Neuron (in vitro differentiated cells): ENCODE measurements around the gene CALHM2.

ENCODE experiments used
- H2AFZ ChIP-seq: one replicate; pipeline ENCODE4 v1.6.1; 2013; ENCODE audit warnings: low read depth, mild to moderate bottlenecking, inconsistent platforms, low read length, moderate library complexity
- H3K27me3 ChIP-seq: one replicate; pipeline ENCODE4 v1.6.1; 2013; ENCODE audit warnings: low read length; ENCODE audit not compliant: insufficient read depth
- H3K36me3 ChIP-seq: one replicate; pipeline ENCODE4 v1.6.1; 2013; ENCODE audit warnings: low read length; ENCODE audit not compliant: insufficient read depth
- H3K4me1 ChIP-seq: one replicate; pipeline ENCODE4 v1.6.1; 2013; ENCODE audit warnings: low read length; ENCODE audit not compliant: insufficient read depth
- H3K4me3 ChIP-seq: 2 replicates; pipeline ENCODE4 v1.5.1; 2013; ENCODE audit warnings: mild to moderate bottlenecking, low read length, moderate library complexity
- H3K9me3 ChIP-seq: one replicate; pipeline ENCODE4 v1.6.1; 2013; ENCODE audit warnings: low read length

Gene CALHM2

DNA sequence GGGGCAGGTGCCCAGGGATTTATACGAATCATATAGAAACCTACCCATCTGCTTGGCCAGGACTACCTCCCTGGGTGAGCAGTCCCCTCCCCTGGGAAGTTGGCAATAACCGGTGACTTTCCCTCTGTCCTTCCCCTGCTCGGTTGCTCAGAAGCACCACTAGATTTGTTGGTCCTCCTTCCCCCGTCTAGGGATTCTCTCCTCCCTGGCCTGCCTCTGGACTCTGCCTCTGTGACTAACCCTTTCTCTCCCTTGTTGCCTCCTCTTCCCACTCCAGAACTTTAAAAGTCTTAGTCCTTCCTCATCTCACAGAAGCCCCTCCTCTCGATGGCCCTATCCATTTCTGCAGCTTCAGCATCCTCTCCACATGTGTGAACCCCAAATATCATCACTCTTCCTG, 17.0 kb upstream of the CALHM2 start:
- H2AFZ ChIP-seq: no peak overlapping the region
- H3K9me3 ChIP-seq: no peaks in the 10 kb centered on the region
- peaks cover 12% of the 10 kb centered on the region for H3K27me3 ChIP-seq
- H3K4me3 ChIP-seq: no peak overlapping the region
- H3K36me3 ChIP-seq: no peaks in the 10 kb centered on the region
- no peaks in the 10 kb centered on the region for H3K4me1 ChIP-seq

DNA sequence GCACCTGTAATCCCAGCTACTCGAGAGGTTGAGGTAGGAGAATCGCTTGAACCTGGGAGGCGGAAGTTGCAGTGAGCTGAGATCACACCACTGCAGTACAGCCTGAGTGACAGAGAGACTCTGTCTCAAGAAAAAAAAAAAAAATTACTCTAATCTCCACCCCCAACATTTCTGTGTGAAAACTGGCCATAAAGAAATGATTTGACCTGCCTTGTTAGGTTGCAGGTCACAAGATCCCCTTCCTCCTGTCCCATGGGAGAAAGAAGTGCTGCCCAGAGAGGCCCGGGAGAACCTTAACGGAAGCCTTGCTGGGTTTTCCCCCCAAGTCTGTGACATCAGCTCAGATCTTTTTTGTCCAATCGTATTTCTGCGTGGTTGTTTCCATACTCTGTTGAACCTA, 15.2 kb upstream of the CALHM2 start:
- Histone ChIP-seq H3K4me1 (no peaks in the 10 kb centered on the region), H3K27me3 (peaks cover 12% of the 10 kb centered on the region), H3K9me3 (peaks cover 2% of the 10 kb centered on the region), H2AFZ (no peak overlapping the region), H3K36me3 (no peaks in the 10 kb centered on the region), H3K4me3 (no peak overlapping the region)

DNA sequence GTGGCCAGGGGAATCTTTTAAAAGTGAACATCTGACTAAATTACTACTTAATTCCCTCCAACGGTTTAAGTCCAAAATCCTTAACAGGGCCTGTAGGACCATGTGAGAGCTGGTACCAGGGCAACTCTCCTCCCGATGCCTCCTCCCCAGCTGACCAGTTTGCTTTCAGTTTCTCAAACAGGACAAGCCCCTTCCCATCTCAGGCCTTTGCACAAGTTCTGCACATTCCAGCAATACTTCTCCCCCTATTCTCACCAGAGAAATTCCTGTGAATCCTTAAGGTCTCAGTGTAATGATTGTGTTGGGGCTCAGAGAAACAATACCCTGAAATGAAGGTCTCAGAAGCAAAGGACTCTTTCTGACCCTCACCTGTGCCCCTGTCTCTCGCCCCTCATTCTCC, 14.6 kb upstream of the CALHM2 start:
- H2AFZ ChIP-seq: no peak overlapping the region
- peaks cover 9% of the 10 kb centered on the region for H3K27me3 ChIP-seq
- peaks cover 2% of the 10 kb centered on the region for H3K9me3 ChIP-seq
- no peaks in the 10 kb centered on the region for H3K4me1 ChIP-seq
- no peaks in the 10 kb centered on the region for H3K36me3 ChIP-seq
- H3K4me3 ChIP-seq: no peak overlapping the region

DNA sequence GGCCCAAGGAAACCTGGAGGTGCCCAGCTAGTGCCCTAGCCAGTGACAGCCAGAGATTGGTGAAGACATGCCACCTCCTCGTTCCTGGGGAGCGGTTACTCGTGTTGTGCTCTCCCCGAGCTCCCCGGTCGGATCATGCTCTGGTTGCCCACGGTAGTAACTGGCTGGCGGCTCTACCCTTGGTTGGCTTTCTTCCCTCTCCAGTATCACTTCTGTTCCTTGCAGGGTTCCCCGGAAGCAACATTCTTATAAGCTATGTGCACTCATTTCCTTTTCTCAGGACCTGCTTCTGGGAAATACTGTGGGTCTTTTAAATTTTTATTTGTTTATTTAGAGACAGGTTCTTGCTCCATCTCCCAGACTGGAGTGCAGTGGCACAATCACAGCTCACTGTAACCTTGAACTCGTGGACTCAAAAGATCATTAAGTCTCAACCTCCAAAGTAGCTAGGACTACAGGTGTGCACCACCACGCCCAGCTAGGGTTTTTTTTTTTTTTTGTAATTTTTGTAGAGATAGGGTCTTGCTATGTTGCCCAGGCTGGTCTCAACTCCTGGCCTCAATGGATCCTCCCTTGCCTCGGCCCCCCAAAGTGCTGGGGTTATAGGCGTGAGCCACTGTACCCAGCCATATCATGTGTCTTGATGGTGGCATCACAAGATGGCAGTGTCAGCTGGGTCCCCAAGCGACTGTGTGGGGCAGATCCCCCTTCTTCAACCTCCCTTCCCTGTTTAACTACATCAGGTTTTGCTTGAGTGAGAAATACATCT, 13.4 kb upstream of the CALHM2 start:
- H3K4me1 ChIP-seq: no peaks in the 10 kb centered on the region
- H3K27me3 ChIP-seq: peaks cover 5% of the 10 kb centered on the region
- H2AFZ ChIP-seq: no peak overlapping the region
- H3K36me3 ChIP-seq: no peaks in the 10 kb centered on the region
- peaks cover 2% of the 10 kb centered on the region for H3K9me3 ChIP-seq
- H3K4me3 ChIP-seq: no peak overlapping the region

DNA sequence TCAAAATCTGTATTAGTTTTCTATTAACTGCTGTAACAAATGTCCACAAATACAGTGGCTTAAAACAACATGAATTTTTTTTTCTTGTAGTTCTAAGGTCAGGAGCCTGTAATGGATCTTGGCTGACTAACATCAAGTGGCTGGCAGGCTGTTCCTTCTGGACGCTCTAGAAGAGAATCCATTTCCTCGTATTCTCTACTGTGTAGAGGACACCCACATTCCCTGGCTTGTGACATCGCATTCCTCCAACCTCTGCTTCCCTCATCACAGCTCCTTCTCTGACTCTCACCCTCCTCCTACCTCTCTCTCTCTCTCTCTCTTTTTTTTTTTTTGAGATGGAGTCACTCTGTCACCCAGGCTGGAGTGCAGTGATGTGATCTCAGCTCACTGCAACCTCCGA, 11.3 kb upstream of the CALHM2 start:
- no peak overlapping the region for H3K4me3 ChIP-seq
- peaks cover 2% of the 10 kb centered on the region for H3K9me3 ChIP-seq
- H2AFZ ChIP-seq: no peak overlapping the region
- no peaks in the 10 kb centered on the region for H3K36me3 ChIP-seq
- peaks cover 2% of the 10 kb centered on the region for H3K4me1 ChIP-seq
- no peaks in the 10 kb centered on the region for H3K27me3 ChIP-seq

DNA sequence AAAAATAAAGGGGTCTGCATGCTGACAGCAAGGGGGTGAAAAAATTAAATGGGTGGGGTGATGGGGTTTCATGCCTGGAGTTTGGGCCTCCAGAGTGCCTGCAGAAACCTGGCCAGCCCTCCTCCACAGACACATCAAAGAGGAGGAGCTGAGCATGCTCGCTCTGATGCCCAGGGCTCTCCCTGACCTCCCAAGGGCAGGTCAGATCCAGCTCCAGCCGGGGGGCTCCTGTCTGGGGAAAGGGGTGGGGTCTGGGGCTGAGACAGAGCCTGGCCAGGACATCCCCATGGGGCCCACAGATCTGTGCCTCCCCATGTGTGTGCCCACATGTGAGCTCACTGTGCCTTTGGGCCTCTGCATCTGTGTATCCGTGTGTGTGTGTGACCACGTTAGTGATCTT, 7.4 kb upstream of the CALHM2 start:
- H3K27me3 ChIP-seq: no peaks in the 10 kb centered on the region
- H3K36me3 ChIP-seq: no peaks in the 10 kb centered on the region
- peaks cover 2% of the 10 kb centered on the region for H3K4me1 ChIP-seq

DNA sequence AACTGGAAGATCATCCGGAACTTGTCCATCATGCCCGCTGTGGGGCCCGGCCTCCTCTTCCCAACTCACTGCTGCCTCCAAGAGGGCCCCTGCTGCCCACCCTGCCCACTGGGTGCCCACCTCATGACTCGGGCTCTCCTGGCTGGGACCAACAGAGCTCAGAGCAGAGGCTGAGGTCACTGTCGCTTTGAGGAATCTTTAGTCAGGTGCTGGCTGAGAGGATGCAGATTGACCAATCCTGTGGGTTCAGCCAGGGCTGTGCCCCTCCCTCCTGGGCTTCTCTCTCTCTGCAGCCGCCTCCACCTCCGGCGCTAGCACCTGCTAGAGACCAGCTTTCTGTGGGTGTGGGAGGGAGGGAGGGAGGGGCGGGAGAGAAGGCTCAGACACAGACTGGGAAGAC, 6.5 kb upstream of the CALHM2 start, which contains the start of gene CALHM1:
TSS of gene CALHM1 (minus strand) at position 181 of the 400 bp plus-strand sequence. CDS start at position 32, 149 bp downstream.
- no peak within 1 kb of the TSS for H3K4me3 ChIP-seq
- no peaks in the 10 kb centered on the region for H3K27me3 ChIP-seq
- no peaks in the 10 kb centered on the region for H3K36me3 ChIP-seq
- peaks cover 2% of the 10 kb centered on the region for H3K9me3 ChIP-seq
- no peak within 1 kb of the TSS for H2AFZ ChIP-seq
- peaks cover 2% of the 10 kb centered on the region for H3K4me1 ChIP-seq

More for the DNA sequence above, 7.4 kb upstream of the CALHM2 start:
- Histone ChIP-seq H3K4me3 (no peak overlapping the region), H2AFZ (no peak overlapping the region), H3K9me3 (peaks cover 2% of the 10 kb centered on the region)

DNA sequence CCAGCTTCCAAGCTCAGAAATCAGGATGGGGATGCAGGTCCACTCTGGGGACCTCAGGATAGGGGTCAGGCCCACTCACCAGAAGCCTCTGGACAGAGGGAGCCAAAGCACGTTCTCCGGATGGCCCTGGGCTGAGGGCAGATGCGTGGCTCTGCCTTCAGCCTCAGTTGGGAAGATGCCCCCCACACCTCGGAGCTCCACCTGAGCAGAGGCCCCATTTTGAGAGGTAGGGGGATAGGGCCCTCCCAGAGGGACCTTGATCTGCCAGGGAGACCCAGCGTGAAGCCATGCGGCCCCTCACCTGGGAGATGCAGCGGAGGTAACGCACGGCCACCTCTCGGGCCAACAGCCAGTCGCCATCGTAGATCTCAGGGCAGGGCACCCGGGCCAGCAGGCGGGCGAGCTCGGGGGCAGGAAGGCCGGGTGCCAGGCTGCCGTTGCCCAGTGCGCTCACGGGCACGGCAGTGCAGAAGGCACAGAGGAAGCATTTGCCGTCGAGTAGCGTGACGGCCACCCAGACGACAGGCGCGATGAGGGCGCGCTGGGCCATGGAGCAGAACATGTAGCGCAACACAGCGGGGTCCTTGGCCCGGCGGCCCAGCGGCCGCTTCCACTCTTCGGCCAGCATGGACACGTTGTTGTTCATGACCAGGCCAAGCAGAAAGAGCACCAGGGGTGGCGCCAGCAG, 5.9 kb upstream of the CALHM2 start:
- no peaks in the 10 kb centered on the region for H3K27me3 ChIP-seq
- no peaks in the 10 kb centered on the region for H3K36me3 ChIP-seq
- no peak overlapping the region for H2AFZ ChIP-seq
- H3K4me1 ChIP-seq: peaks cover 2% of the 10 kb centered on the region
- no peak overlapping the region for H3K4me3 ChIP-seq
- peaks cover 2% of the 10 kb centered on the region for H3K9me3 ChIP-seq

DNA sequence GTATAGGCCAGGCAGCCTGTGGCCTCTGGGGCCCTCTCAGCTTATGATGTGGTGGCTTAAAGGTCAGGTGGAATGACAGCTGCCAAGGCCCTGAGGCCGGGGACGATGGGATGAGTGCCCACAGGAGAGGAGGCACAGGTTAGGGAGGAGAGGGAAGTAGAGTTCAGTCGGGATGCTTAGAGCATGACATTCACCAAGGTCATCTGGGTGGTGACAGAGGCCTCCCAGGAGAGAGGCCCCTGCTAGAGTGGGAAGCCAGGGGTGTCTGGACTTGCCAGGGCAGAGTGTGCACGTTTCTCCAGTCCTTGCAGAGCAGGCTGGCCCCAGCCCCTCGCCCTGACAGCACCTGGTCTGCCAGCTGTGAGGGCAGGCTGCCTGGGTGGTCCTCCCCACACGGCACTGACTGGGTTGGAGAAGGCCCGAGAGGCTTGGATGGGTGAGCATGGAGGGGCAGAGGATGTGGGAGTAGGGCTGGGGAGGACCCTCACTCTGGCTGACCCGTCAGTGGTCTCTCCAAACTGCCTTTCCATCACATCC, 5.1 kb upstream of the CALHM2 start:
- Histone ChIP-seq H2AFZ (no peak overlapping the region), H3K9me3 (no peaks in the 10 kb centered on the region)

DNA sequence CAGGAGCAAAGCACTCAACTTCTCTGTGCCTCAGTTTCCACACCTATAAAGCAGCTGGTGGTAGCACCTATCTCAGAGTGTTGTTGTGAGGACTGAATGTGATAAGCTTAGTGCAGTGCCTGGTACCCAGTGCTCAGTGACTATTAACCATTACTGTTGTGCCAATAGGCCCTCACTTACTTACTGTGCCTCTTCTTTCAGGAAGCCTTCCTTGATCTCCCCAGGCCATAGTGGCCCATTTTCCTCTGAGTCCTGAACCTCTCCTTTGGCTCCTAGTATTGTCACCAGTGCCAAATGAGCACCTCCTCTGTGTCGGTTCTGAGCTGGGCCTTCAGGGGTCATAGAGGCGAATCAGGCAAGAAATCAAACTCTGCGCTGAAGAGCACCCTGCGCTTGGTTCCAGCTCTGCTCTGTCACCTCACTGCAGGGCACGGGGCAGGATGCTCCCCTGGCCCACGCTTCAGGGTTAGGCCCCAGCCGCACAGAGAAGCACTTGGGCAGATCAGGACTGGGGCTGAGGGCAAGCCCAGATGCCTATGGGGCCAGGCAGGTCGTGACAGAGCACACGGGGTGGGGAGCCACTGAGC, 4.0 kb upstream of the CALHM2 start:
- no peaks in the 10 kb centered on the region for H3K9me3 ChIP-seq

More for the DNA sequence above, 5.1 kb upstream of the CALHM2 start:
- H3K27me3 ChIP-seq: no peaks in the 10 kb centered on the region
- peaks cover 2% of the 10 kb centered on the region for H3K4me1 ChIP-seq
- H3K36me3 ChIP-seq: no peaks in the 10 kb centered on the region
- no peak overlapping the region for H3K4me3 ChIP-seq

DNA sequence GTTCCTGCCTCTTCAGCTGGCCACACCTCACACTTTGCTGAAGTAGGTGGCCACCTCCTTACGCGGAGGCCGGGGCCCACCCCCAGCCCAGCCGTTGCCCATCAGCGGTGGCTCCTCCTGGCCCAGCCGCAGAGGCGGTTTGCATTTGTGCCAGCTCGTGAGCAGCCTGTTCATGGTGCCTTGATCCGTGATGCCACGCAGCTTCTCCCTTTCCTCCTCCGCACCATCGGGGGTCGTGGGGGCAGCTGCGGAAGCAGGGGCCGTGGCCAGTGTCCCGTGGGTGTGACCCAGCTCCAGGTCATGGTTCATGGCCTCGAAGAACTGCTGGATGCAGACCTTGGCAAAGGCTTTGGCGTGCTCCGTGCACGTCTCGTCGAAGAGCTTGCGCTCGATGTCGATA, 3.1 kb upstream of the CALHM2 start:
- H3K27me3 ChIP-seq: no peaks in the 10 kb centered on the region
- no peaks in the 10 kb centered on the region for H3K9me3 ChIP-seq
- peaks cover 2% of the 10 kb centered on the region for H3K4me1 ChIP-seq
- no peaks in the 10 kb centered on the region for H3K36me3 ChIP-seq
- H3K4me3 ChIP-seq: no peak overlapping the region
- no peak overlapping the region for H2AFZ ChIP-seq

More for the DNA sequence above, 4.0 kb upstream of the CALHM2 start:
- H3K4me1 ChIP-seq: peaks cover 2% of the 10 kb centered on the region
- H2AFZ ChIP-seq: no peak overlapping the region
- H3K27me3 ChIP-seq: no peaks in the 10 kb centered on the region
- H3K36me3 ChIP-seq: no peaks in the 10 kb centered on the region
- H3K4me3 ChIP-seq: no peak overlapping the region

DNA sequence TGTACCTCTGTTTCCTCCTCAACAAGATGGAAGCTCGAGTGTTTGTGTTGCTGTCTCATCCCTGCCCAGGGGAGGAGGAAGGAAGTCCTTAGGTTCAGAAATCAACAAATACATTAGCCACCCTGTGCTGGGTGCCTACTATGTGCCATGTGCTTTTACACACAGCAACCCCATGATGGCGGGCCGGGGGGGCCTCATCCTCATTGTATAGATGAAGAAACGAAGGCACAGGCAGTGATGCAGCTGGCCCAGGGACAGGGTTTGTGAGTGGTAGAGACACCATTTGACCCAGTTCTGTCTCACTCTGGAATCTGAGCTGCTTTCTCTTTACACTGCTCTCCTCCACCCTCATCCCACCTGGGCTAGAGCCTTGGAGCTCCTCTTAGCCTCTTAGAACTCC, 1.9 kb upstream of the CALHM2 start:
- no peak overlapping the region for H3K4me3 ChIP-seq

More for the DNA sequence above, 1.9 kb upstream of the CALHM2 start:
- H3K27me3 ChIP-seq: no peaks in the 10 kb centered on the region
- no peaks in the 10 kb centered on the region for H3K4me1 ChIP-seq
- H3K9me3 ChIP-seq: no peaks in the 10 kb centered on the region
- no peak overlapping the region for H2AFZ ChIP-seq
- no peaks in the 10 kb centered on the region for H3K36me3 ChIP-seq
